Aorta (tissue), 5 donors: ENCODE measurements around the gene MACROH2A2. TPM values are rescaled to one million over a fixed set of nuclear protein-coding genes. Genes with fewer than 3 reads are reported as not detected.

Experiments used
- ATAC-seq: fragments of 200-7000 bp; cut with Tn5 transposase; one replicate; pipeline ENCODE4 v1.9.1; 2022; ENCODE audit warnings: moderate library complexity; ENCODE audit not compliant: low FRiP score
- DNase-seq, 2 donors: peaks; one replicate each; pipeline ENCODE4 v3.0.0-alpha.2; 2020
- H3K27ac ChIP-seq, 2 donors: one replicate each; pipeline ENCODE4 v1.5.1; 2013; ENCODE audit warnings: low read length in 2 of 2, mild to moderate bottlenecking in 2 of 2, moderate library complexity in 2 of 2, control low read depth in 1 of 2, inconsistent platforms in 1 of 2, low read depth in 1 of 2
- H3K27me3 ChIP-seq, 2 donors: one replicate each; pipeline ENCODE4 v1.6.1; 2013; ENCODE audit warnings: control low read depth in 1 of 2, low read length in 1 of 2, mild to moderate bottlenecking in 1 of 2, moderate library complexity in 1 of 2; ENCODE audit not compliant: insufficient read depth in 2 of 2, control insufficient read depth in 1 of 2
- H3K36me3 ChIP-seq, 2 donors: one replicate each; pipeline ENCODE4 v1.6.1; 2013; ENCODE audit warnings: control low read depth in 1 of 2, low read length in 1 of 2, mild to moderate bottlenecking in 1 of 2; ENCODE audit not compliant: insufficient read depth in 2 of 2, control insufficient read depth in 1 of 2
- H3K4me1 ChIP-seq, 2 donors: one replicate each; pipeline ENCODE4 v1.6.1; 2013; ENCODE audit warnings: low read length in 2 of 2, control low read depth in 1 of 2, mild to moderate bottlenecking in 1 of 2, moderate library complexity in 1 of 2; ENCODE audit not compliant: insufficient read depth in 2 of 2, control insufficient read depth in 1 of 2
- H3K4me3 ChIP-seq, 2 donors: one replicate each; pipeline ENCODE4 v1.5.1; 2013; ENCODE audit warnings: low read length in 2 of 2, control low read depth in 1 of 2, mild to moderate bottlenecking in 1 of 2
- H3K9me3 ChIP-seq: one replicate; pipeline ENCODE4 v1.6.1; 2013; ENCODE audit warnings: mild to moderate bottlenecking, low read length; ENCODE audit not compliant: control insufficient read depth
- WGBS, 2 donors: extraction: QIAGEN DNeasy Blood & Tissue Kit; methylation state at CpG; one replicate each; pipeline ENCODE4 v1.1.7; 2013; 5-methylcytosine and 5-hydroxymethylcytosine counted together
- intact Hi-C, 2 donors: fragments of 100-400 bp; cut with DNase I; formaldehyde crosslinking; loops; one replicate each; pipeline versions ENCODE4 v1.14.2 to v1.15.0; 2022
- polyA plus RNA-seq, 2 donors: library from polyadenylated mRNA; stranded (reverse); fragments of 200-250 nt; gene quantifications; one replicate each; pipeline ENCODE4 v1.2.3, GENCODE V29; 2013
- total RNA-seq, 2 donors: library from RNA; stranded (reverse); fragmentation: NEBNext Ultra II Directional; extraction: Animal tissue kit (Norgen Biotek cat#: 25700); gene quantifications; one replicate each; pipeline ENCODE4 v1.2.1, GENCODE V29; 2021
- donor health status: healthy with polysubstance abuse.
- donor health status: Bipolar disorder and iron deficiency.
- donor health status: DM: no; HTN: no; CAD: no.
- donor health status: DM: no; HTN: no; CAD: no.
- donor health status: DM: yes; HTN: yes; CAD: no.

The MACROH2A2 gene
- total and polyA plus RNA-seq, 4 donors: 2.1 to 5.3 (median 4.1) TPM

GRCh38 chr10:70090951-70091350 is 38.3 kb downstream of the MACROH2A2 start:
- WGBS, 2 donors: 96% methylated on average over 5 of the region's 5 CpGs
- H3K27ac ChIP-seq: no peak overlapping the region
- no peaks in the 10 kb centered on the region for H3K4me1 ChIP-seq
- intact Hi-C loops: no loop called here
- H3K9me3 ChIP-seq: no peaks in the 10 kb centered on the region
- H3K36me3 ChIP-seq: peaks cover 2 to 4% of the 10 kb centered on the region in 2 donors
- no peak overlapping the region for H3K4me3 ChIP-seq
- H3K27me3 ChIP-seq: no peaks in the 10 kb centered on the region
- DNase-seq (no peak), ATAC-seq (no peak)

GRCh38 chr10:70092389-70092718 is 39.7 kb downstream of the MACROH2A2 start:
- H3K4me1 ChIP-seq: no peaks in the 10 kb centered on the region
- 91 to 93% methylated on average over 7 of the region's 7 CpGs for WGBS, 2 donors
- H3K36me3 ChIP-seq: peaks cover 2 to 4% of the 10 kb centered on the region in 2 donors
- ATAC-seq (no peak), DNase-seq (no peak)
- no peak overlapping the region for H3K27ac ChIP-seq
- no peak overlapping the region for H3K4me3 ChIP-seq
- no peaks in the 10 kb centered on the region for H3K27me3 ChIP-seq
- intact Hi-C loops: no loop called here
- no peaks in the 10 kb centered on the region for H3K9me3 ChIP-seq

GRCh38 chr10:70093335-70093944 is 40.8 kb downstream of the MACROH2A2 start:
- intact Hi-C loops: no loop called here
- Histone ChIP-seq H3K27me3 (no peaks in the 10 kb centered on the region), H3K4me3 (no peak overlapping the region), H3K27ac (no peak overlapping the region), H3K9me3 (no peaks in the 10 kb centered on the region), H3K4me1 (no peaks in the 10 kb centered on the region), H3K36me3 (peaks cover 2 to 4% of the 10 kb centered on the region in 2 donors)
- DNase-seq (no peak), ATAC-seq (no peak)
- WGBS, 2 donors: 85 to 88% methylated on average over 9 of the region's 9 CpGs

- intact Hi-C loops: no loop called here
- DNase-seq (no peak), ATAC-seq (no peak)
- H3K27me3 ChIP-seq: no peaks in the 10 kb centered on the region
- no peaks in the 10 kb centered on the region for H3K9me3 ChIP-seq
- WGBS, 2 donors: 56 to 68% methylated on average over 2 of the region's 2 CpGs
- peaks cover 2 to 4% of the 10 kb centered on the region in 2 donors for H3K36me3 ChIP-seq
- no peaks in the 10 kb centered on the region for H3K4me1 ChIP-seq
- H3K4me3 ChIP-seq: no peak overlapping the region
- H3K27ac ChIP-seq: no peak overlapping the region
These were observed 41.6 kb downstream of the MACROH2A2 start for GRCh38 chr10:70094250-70094649.

GRCh38 chr10:70096016-70096704 is 43.5 kb downstream of the MACROH2A2 start:
- Histone ChIP-seq H3K9me3 (no peaks in the 10 kb centered on the region), H3K27ac (no peak overlapping the region), H3K27me3 (no peaks in the 10 kb centered on the region), H3K4me1 (no peaks in the 10 kb centered on the region), H3K4me3 (no peak overlapping the region), H3K36me3 (peaks cover 2 to 4% of the 10 kb centered on the region in 2 donors)
- DNase-seq (no peak), ATAC-seq (no peak)
- intact Hi-C loops: no loop called here
- WGBS, 2 donors: 83 to 91% methylated on average over 6 of the region's 6 CpGs

GRCh38 chr10:70096705-70097420 is 44.2 kb downstream of the MACROH2A2 start:
- Histone ChIP-seq H3K27me3 (no peaks in the 10 kb centered on the region), H3K4me1 (no peaks in the 10 kb centered on the region), H3K9me3 (no peaks in the 10 kb centered on the region), H3K4me3 (no peak overlapping the region), H3K27ac (no peak overlapping the region), H3K36me3 (peaks cover 2 to 4% of the 10 kb centered on the region in 2 donors)
- no peak for DNase-seq
- WGBS, 2 donors: 94 to 96% methylated on average over 5 of the region's 5 CpGs
- no peak for ATAC-seq
- intact Hi-C loops: no loop called here

GRCh38 chr10:70097459-70097858 is 44.8 kb downstream of the MACROH2A2 start:
- intact Hi-C loops: no loop called here
- Histone ChIP-seq H3K9me3 (no peaks in the 10 kb centered on the region), H3K36me3 (peaks cover 2 to 4% of the 10 kb centered on the region in 2 donors)

GRCh38 chr10:70098271-70098670 is 45.6 kb downstream of the MACROH2A2 start:
- no peak overlapping the region for H3K27ac ChIP-seq
- WGBS, 2 donors: 97 to 98% methylated on average over 3 of the region's 3 CpGs
- H3K27me3 ChIP-seq: no peaks in the 10 kb centered on the region
- no peak overlapping the region for H3K4me3 ChIP-seq
- no peaks in the 10 kb centered on the region for H3K9me3 ChIP-seq
- DNase-seq: no peak
- intact Hi-C loops: no loop called here
- no peaks in the 10 kb centered on the region for H3K4me1 ChIP-seq
- no peak for ATAC-seq
- peaks cover under 1 to 4% of the 10 kb centered on the region in 2 donors for H3K36me3 ChIP-seq

More at GRCh38 chr10:70097459-70097858, 44.8 kb downstream of the MACROH2A2 start:
- no peak overlapping the region for H3K4me3 ChIP-seq
- H3K4me1 ChIP-seq: no peaks in the 10 kb centered on the region
- no peak for ATAC-seq
- no peak for DNase-seq
- H3K27me3 ChIP-seq: no peaks in the 10 kb centered on the region
- no peak overlapping the region for H3K27ac ChIP-seq
